ENCODE measurements around the gene ELOVL7. TPM values are rescaled to one million over a fixed set of nuclear protein-coding genes. Genes with fewer than 3 reads are reported as not detected.

Gene ELOVL7
- total RNA-seq, 2 experiments from 2014 or later = not detected

GRCh38 chr5:60836131-60836530 is 7.9 kb downstream of the ELOVL7 start:
- peaks cover 4 to 5% of the 10 kb centered on the region in 2 experiments for H3K27me3 ChIP-seq (ENCODE audit: control insufficient read depth in 1 of 2, insufficient read depth in 2 of 2, low read length in 2 of 2)
- ATAC-seq (ENCODE audit: poor library complexity) = no peak
- intact Hi-C loops (cut with DNase I, micrococcal nuclease) = no loop called here
- H3K4me3 ChIP-seq (ENCODE audit: low read length) = no peak overlapping the region
- no peaks in the 10 kb centered on the region for H3K4me1 ChIP-seq (ENCODE audit: insufficient read depth, low read length)
- H3K4me1 Mint-ChIP-seq (ENCODE audit: low read depth) = no peaks in the 10 kb centered on the region
- no peaks in the 10 kb centered on the region for H3K36me3 Mint-ChIP-seq (ENCODE audit: low read depth)
- H3K9me3 ChIP-seq (ENCODE audit: control insufficient read depth in 1 of 2, insufficient read depth in 1 of 2, low read length in 2 of 2) = no peaks in the 10 kb centered on the region
- H3K4me3 Mint-ChIP-seq = no peak overlapping the region
- ChIA-PET CTCF (no interaction called here), POLR2A (no interaction called here)
- no peaks in the 10 kb centered on the region for H3K9me3 Mint-ChIP-seq
- no peaks in the 10 kb centered on the region for H3K36me3 ChIP-seq (ENCODE audit: insufficient read depth, low read length)
- H3K27ac ChIP-seq (ENCODE audit: low read depth in 1 of 2, low read length in 2 of 2) = no peak overlapping the region
- TF ChIP-seq CTCF (IDR thresholded peaks at IDR 0.05) = no peak
- DNase-seq = no peak
- H3K27me3 Mint-ChIP-seq = peaks cover 15% of the 10 kb centered on the region
- H3K27ac Mint-ChIP-seq = no peak overlapping the region

GRCh38 chr5:60835554-60835953 is 8.5 kb downstream of the ELOVL7 start:
- peaks cover 12% of the 10 kb centered on the region for H3K27me3 Mint-ChIP-seq
- no peaks in the 10 kb centered on the region for H3K36me3 Mint-ChIP-seq (ENCODE audit: low read depth)
- H3K9me3 ChIP-seq (ENCODE audit: control insufficient read depth in 1 of 2, insufficient read depth in 1 of 2, low read length in 2 of 2) = no peaks in the 10 kb centered on the region
- H3K4me3 ChIP-seq (ENCODE audit: low read length) = no peak overlapping the region
- no peaks in the 10 kb centered on the region for H3K4me1 Mint-ChIP-seq (ENCODE audit: low read depth)
- H3K9me3 Mint-ChIP-seq = no peaks in the 10 kb centered on the region
- no peaks in the 10 kb centered on the region for H3K4me1 ChIP-seq (ENCODE audit: insufficient read depth, low read length)
- H3K27ac ChIP-seq (ENCODE audit: low read depth in 1 of 2, low read length in 2 of 2) = no peak overlapping the region
- no peak overlapping the region for H3K4me3 Mint-ChIP-seq
- ATAC-seq (ENCODE audit: poor library complexity) = no peak
- H3K27ac Mint-ChIP-seq = no peak overlapping the region
- POLR2A ChIA-PET = no interaction called here
- H3K27me3 ChIP-seq (ENCODE audit: control insufficient read depth in 1 of 2, insufficient read depth in 2 of 2, low read length in 2 of 2) = peaks cover 4 to 5% of the 10 kb centered on the region in 2 experiments
- DNase-seq = no peak
- intact Hi-C loops (cut with DNase I, micrococcal nuclease) = no loop called here
- no peaks in the 10 kb centered on the region for H3K36me3 ChIP-seq (ENCODE audit: insufficient read depth, low read length)
- CTCF ChIA-PET = interaction anchor here (0.6 kb wide), 1 partner anchor 23 kb away, joined by 3 read pairs; no protein-coding TSS in a partner anchor
- no peak for TF ChIP-seq CTCF (IDR thresholded peaks at IDR 0.05)

- Mint-ChIP-seq H3K27me3 (no peaks in the 10 kb centered on the region), H3K4me1 (ENCODE audit: low read depth) (no peaks in the 10 kb centered on the region), H3K27ac (no peak overlapping the region), H3K9me3 (no peaks in the 10 kb centered on the region), H3K4me3 (no peak overlapping the region), H3K36me3 (ENCODE audit: low read depth) (no peaks in the 10 kb centered on the region)
- H3K4me1 ChIP-seq (ENCODE audit: insufficient read depth, low read length) = no peaks in the 10 kb centered on the region
- no peak overlapping the region for H3K27ac ChIP-seq (ENCODE audit: low read depth in 1 of 2, low read length in 2 of 2)
- POLR2A ChIA-PET = no interaction called here
- intact Hi-C loops (cut with DNase I, micrococcal nuclease) = no loop called here
- H3K27me3 ChIP-seq (ENCODE audit: control insufficient read depth in 1 of 2, insufficient read depth in 2 of 2, low read length in 2 of 2) = peaks cover 0 to 4% of the 10 kb centered on the region in 2 experiments
- no peaks in the 10 kb centered on the region for H3K9me3 ChIP-seq (ENCODE audit: control insufficient read depth in 1 of 2, insufficient read depth in 1 of 2, low read length in 2 of 2)
- CTCF ChIA-PET = no interaction called here
- DNase-seq = no peak
- TF ChIP-seq CTCF (IDR thresholded peaks at IDR 0.05) = no peak
- no peaks in the 10 kb centered on the region for H3K36me3 ChIP-seq (ENCODE audit: insufficient read depth, low read length)
- no peak for ATAC-seq (ENCODE audit: poor library complexity)
- H3K4me3 ChIP-seq (ENCODE audit: low read length) = no peak overlapping the region
These were observed 10.5 kb downstream of the ELOVL7 start for GRCh38 chr5:60833520-60833919.
